ENCODE measurements around the gene RAB36. TPM values are rescaled to one million over a fixed set of nuclear protein-coding genes. Genes with fewer than 3 reads are reported as not detected.

Gene RAB36
- total and polyA plus RNA-seq, 3 experiments from 2014 or later, result 0.93 to 1.5 (median 1.5) TPM

DNA sequence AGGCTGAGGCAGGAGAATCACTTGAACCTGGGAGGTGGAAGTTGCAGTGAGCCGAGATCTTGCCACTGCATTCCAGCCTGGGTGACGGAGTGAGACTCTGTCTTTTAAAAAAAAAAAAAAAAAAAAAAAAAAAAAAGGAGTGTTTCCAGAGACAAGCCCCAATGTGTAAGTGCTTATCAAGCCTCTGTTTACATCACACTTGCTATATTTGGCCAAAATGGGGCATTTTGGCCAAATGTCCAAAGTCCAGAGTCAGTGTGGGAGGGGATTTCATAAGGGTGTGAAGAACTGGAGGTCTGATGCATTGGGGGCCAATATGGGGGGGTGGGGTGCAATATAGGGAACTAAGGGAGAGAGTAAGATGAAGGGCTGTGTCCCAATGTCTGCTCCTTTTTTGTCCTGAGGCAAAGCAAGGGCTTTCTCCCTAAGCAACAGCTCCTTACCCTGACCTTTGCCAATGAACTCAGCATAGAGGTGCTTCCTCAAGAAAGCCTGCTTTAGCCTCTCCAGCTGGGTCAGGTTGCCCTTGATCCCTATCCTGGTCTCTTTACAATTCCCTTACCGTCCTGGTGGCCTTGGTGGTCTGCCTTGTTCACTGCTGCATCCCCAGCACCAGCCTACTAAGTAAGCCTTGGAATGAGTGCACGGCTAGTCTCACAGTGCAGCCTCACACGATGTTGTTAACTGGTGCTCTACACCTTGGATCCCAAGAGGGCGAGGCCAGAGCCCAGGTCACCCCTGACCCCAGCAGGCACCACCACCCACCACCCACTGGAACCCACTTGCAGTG is 21.0 kb downstream of the RAB36 start:
- no peaks in the 10 kb centered on the region for H3K4me1 Mint-ChIP-seq
- peak overlapping the region in 1 of 8 donors; percentile 50 for H3K27ac Mint-ChIP-seq
- no peaks in the 10 kb centered on the region for H3K9me3 ChIP-seq (ENCODE audit: low read length)
- H3K4me3 ChIP-seq (ENCODE audit: low read length), result no peak overlapping the region
- H3K27me3 ChIP-seq (ENCODE audit: insufficient read depth, low read length, poor library complexity, severe bottlenecking), result peaks cover 8% of the 10 kb centered on the region
- no peaks in the 10 kb centered on the region for H3K27me3 Mint-ChIP-seq
- no peaks in the 10 kb centered on the region for H3K36me3 Mint-ChIP-seq
- H3K4me3 Mint-ChIP-seq, result no peak overlapping the region
- no peaks in the 10 kb centered on the region for H3K36me3 ChIP-seq (ENCODE audit: insufficient read depth, low read length)
- no peaks in the 10 kb centered on the region for H3K4me1 ChIP-seq (ENCODE audit: insufficient read depth, low read length)
- no peak overlapping the region for H3K27ac ChIP-seq (ENCODE audit: low read depth, low read length)
- POLR2A ChIA-PET, result no interaction called here
- peaks cover 0 to 2% (median 0%) of the 10 kb centered on the region in 5 donors for H3K9me3 Mint-ChIP-seq
- CTCF ChIA-PET, result interaction anchor here (1.4 kb wide), 1 partner anchor 12 kb away, joined by 4 read pairs; no protein-coding TSS in a partner anchor
- no peak for DNase-seq

DNA sequence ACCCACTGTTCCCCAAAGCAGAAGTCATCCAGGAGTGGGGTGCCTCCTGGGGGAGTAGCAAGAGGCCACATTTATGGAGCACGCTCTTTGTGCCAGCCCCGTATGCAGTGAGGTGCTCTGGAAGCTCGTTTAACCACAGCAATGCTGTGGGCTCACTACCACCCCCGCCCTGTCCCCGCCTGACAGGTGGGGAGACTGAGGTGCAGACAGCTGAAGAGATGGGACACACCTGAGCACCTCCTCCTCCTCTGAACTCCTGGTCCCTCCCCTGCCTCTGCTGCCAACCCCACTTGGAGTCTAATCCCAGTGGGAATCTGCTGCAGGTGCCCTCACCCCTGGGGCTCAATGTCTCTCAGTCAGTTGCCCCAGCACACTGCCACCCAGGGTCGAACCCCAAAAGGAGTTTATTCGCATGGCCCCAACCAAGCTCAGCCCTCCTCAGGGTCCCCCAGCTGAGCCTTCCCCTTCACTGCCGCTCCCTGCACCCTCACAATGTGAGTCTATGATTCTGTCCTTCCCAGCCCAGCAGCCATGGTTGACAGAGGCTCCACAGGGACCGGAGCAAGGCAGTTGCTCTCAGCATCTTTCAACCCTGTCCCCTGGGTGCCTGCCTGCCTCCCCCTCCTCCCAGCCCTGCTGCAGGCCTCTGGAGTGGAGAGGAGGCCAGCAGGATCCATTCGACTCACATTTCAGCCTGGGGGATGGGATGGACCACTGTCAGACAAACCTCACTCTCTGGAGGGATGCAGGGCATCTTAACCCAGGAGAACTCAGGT is 21.8 kb downstream of the RAB36 start:
- Mint-ChIP-seq H3K4me3 (no peak overlapping the region), H3K27ac (no peak overlapping the region), H3K9me3 (peaks cover 0 to 2% (median 0%) of the 10 kb centered on the region in 5 donors), H3K36me3 (no peaks in the 10 kb centered on the region), H3K27me3 (no peaks in the 10 kb centered on the region), H3K4me1 (no peaks in the 10 kb centered on the region)
- no peak for DNase-seq
- CTCF ChIA-PET, result interaction anchor here (0.8 to 1.4 kb wide), 2 partner anchors 11 to 210 kb away, joined by 3 to 4 read pairs; no protein-coding TSS in a partner anchor
- peaks cover 8% of the 10 kb centered on the region for H3K27me3 ChIP-seq (ENCODE audit: insufficient read depth, low read length, poor library complexity, severe bottlenecking)
- no peak overlapping the region for H3K27ac ChIP-seq (ENCODE audit: low read depth, low read length)
- H3K4me3 ChIP-seq (ENCODE audit: low read length), result no peak overlapping the region
- H3K36me3 ChIP-seq (ENCODE audit: insufficient read depth, low read length), result no peaks in the 10 kb centered on the region
- POLR2A ChIA-PET, result no interaction called here
- no peaks in the 10 kb centered on the region for H3K4me1 ChIP-seq (ENCODE audit: insufficient read depth, low read length)
- H3K9me3 ChIP-seq (ENCODE audit: low read length), result no peaks in the 10 kb centered on the region

DNA sequence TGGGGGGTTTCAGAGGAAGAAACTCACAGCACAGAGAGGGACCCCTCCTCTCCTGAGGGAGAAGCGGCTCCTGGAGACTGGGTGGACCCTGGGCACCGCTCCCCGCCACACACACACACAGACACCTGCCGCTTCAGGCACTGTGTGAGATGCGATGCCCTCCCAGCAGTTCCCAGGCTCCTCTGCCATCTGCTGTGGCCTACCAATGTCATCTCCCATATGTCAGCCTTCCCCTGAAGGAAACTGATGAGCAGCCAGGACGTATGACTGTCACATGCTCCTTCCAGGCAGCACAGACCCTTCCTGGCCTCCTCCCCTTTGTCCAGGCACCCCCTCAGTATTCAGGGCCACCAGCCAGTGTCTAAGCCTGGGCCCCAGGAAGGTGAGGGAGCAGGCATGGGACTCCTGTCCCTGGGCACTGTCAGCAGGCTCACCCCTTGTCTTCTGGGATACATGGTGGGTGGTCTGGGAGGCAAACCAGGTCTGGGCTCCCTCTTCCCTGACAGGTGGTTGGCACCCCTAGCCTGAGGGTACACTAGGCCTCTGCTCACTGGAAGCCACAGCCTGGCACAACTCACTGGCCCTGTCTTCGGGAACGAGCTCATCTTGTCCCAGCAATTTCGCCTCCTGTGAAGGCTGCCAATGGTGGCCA is 23.2 kb downstream of the RAB36 start:
- Histone ChIP-seq H3K27me3 (ENCODE audit: insufficient read depth, low read length, poor library complexity, severe bottlenecking) (peaks cover 8% of the 10 kb centered on the region), H3K4me3 (ENCODE audit: low read length) (no peak overlapping the region), H3K4me1 (ENCODE audit: insufficient read depth, low read length) (no peaks in the 10 kb centered on the region), H3K27ac (ENCODE audit: low read depth, low read length) (no peak overlapping the region), H3K36me3 (ENCODE audit: insufficient read depth, low read length) (no peaks in the 10 kb centered on the region), H3K9me3 (ENCODE audit: low read length) (no peaks in the 10 kb centered on the region)
- no peaks in the 10 kb centered on the region for H3K36me3 Mint-ChIP-seq
- H3K27ac Mint-ChIP-seq, result no peak overlapping the region
- H3K4me3 Mint-ChIP-seq, result no peak overlapping the region
- peaks cover 0 to 2% (median 0%) of the 10 kb centered on the region in 5 donors for H3K9me3 Mint-ChIP-seq
- POLR2A ChIA-PET, result no interaction called here
- no peak for DNase-seq
- no peaks in the 10 kb centered on the region for H3K27me3 Mint-ChIP-seq
- CTCF ChIA-PET, result interaction anchor here (0.8 to 2.2 kb wide), 3 partner anchors 10 to 211 kb away, joined by 3 to 7 read pairs (median 5); no protein-coding TSS in a partner anchor
- H3K4me1 Mint-ChIP-seq, result no peaks in the 10 kb centered on the region

DNA sequence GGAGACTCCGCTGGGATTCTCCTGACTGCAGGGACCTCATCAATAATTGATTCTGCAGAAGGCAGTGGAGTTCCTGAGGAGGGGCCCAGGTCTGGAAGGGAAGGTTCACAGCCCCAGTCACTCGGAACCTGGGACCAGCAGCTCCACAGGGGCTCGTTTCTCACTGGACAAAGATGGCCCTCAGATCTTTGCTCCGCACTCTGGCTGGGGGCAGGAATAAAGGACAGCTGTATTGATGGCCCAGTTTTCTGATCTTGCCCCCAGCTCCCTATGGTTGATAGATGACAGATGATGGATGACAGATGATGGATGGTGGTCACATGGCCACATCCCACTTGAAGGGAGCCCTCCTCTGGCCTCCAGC is 23.7 kb downstream of the RAB36 start:
- H3K4me1 Mint-ChIP-seq, result peaks cover 2 to 3% (median 3%) of the 10 kb centered on the region in 3 donors
- no peaks in the 10 kb centered on the region for H3K36me3 Mint-ChIP-seq
- ChIA-PET CTCF (interaction anchor here (1.8 to 2.2 kb wide), 2 partner anchors 9 to 113 kb away, joined by 5 to 7 read pairs; no protein-coding TSS in a partner anchor), POLR2A (no interaction called here)
- H3K9me3 Mint-ChIP-seq, result peaks cover 0 to 2% (median 0%) of the 10 kb centered on the region in 5 donors
- Histone ChIP-seq H3K9me3 (ENCODE audit: low read length) (no peaks in the 10 kb centered on the region), H3K27me3 (ENCODE audit: insufficient read depth, low read length, poor library complexity, severe bottlenecking) (peaks cover 8% of the 10 kb centered on the region), H3K4me3 (ENCODE audit: low read length) (no peak overlapping the region), H3K27ac (ENCODE audit: low read depth, low read length) (no peak overlapping the region), H3K4me1 (ENCODE audit: insufficient read depth, low read length) (no peaks in the 10 kb centered on the region), H3K36me3 (ENCODE audit: insufficient read depth, low read length) (no peaks in the 10 kb centered on the region)
- no peak for DNase-seq
- H3K27me3 Mint-ChIP-seq, result no peaks in the 10 kb centered on the region
- H3K4me3 Mint-ChIP-seq, result no peak overlapping the region
- peak overlapping the region in 2 of 8 donors; percentile 12 to 58 for H3K27ac Mint-ChIP-seq

DNA sequence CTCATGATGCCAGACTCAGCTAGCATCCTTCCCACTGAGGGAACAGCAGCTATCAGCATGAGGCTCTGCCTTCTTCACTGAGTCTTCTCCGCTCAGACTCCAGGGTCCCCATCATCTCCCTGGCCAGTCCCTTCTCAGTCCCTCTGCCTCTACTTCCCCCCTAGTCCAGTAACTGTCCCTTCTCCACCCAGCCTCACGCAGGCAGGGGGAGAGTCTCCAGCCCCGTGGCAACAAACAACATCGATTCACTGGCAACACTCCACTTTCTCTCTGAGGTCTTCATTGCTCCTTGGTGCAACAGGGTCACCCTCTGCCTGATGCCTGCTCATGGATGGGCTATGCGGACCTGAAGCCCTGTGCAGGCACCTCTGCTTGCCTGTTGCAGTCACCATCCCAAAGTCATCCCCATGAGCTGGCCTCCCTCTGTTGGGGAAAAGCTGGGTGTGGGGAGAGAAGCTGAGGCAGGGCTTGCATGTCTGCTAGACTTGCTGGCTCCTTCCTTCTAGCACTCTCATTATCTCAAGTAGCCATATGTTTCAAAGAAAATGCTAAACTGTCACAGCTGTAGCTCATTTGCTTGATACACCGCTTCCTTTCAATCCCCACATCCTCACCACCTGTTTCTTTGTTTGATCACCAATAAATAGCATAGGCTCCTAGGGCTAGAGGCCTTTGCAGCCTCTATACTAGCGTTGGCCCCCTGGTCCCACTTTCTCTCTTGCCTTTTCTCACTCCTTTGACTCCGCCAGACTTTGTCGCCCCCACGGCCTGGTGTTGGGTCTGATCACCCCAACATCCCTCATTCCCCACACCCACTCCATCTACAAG is 30.8 kb downstream of the RAB36 start:
- Mint-ChIP-seq H3K27ac (peak overlapping the region in 7 of 8 donors; percentile 58 to 93 (median 83)), H3K9me3 (peaks cover 0 to 8% (median 5%) of the 10 kb centered on the region in 5 donors), H3K27me3 (peaks cover 0 to 2% of the 10 kb centered on the region in 2 donors), H3K36me3 (peaks cover 0 to 4% (median 0%) of the 10 kb centered on the region in 3 donors), H3K4me1 (peaks cover 28 to 41% (median 34%) of the 10 kb centered on the region in 3 donors), H3K4me3 (peak overlapping the region in 4 of 7 donors; percentile 30 to 56 (median 49))
- peak overlapping the region; percentile 51 for H3K27ac ChIP-seq (ENCODE audit: low read depth, low read length)
- POLR2A ChIA-PET, result no interaction called here
- no peak for DNase-seq
- no peaks in the 10 kb centered on the region for H3K36me3 ChIP-seq (ENCODE audit: insufficient read depth, low read length)
- peaks cover 44% of the 10 kb centered on the region for H3K4me1 ChIP-seq (ENCODE audit: insufficient read depth, low read length)
- H3K27me3 ChIP-seq (ENCODE audit: insufficient read depth, low read length, poor library complexity, severe bottlenecking), result no peaks in the 10 kb centered on the region
- peaks cover 7% of the 10 kb centered on the region for H3K9me3 ChIP-seq (ENCODE audit: low read length)
- H3K4me3 ChIP-seq (ENCODE audit: low read length), result no peak overlapping the region
- CTCF ChIA-PET, result interaction anchor here (0.7 to 5.2 kb wide), 9 partner anchors 31 to 401 kb away, joined by 3 to 69 read pairs (median 7); partner anchors contain the start of gene RAB36

DNA sequence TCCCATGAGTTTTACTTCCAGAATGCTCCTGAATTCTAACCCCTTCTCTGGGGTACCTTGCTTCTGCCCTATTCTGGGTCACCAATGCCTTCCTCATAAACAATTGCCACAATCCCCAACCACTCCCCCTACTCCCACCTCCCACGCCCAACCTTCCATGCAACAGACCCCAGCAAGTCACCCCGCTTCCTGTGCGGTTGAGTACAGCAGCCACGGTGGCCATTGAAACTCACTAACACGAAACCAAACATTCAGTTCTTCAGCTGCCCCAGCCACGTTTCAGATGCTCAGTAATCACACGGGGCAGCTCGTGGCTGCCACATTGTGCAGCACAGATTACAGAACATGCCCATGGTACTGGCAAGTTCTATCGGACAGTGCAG is 31.4 kb downstream of the RAB36 start:
- peaks cover 7% of the 10 kb centered on the region for H3K9me3 ChIP-seq (ENCODE audit: low read length)
- ChIA-PET POLR2A (interaction anchor here (0.7 kb wide), 1 partner anchor 105 kb away, joined by 3 read pairs; no protein-coding TSS in a partner anchor), CTCF (interaction anchor here (0.8 to 5.2 kb wide), 10 partner anchors 12 to 216 kb away, joined by 3 to 69 read pairs (median 3); partner anchors contain the start of gene RAB36)
- no peaks in the 10 kb centered on the region for H3K36me3 ChIP-seq (ENCODE audit: insufficient read depth, low read length)
- Mint-ChIP-seq H3K9me3 (peaks cover 0 to 8% (median 5%) of the 10 kb centered on the region in 5 donors), H3K27ac (peak overlapping the region in 6 of 8 donors; percentile 43 to 93 (median 86)), H3K36me3 (peaks cover 0 to 4% (median 0%) of the 10 kb centered on the region in 3 donors), H3K4me3 (peak overlapping the region in 5 of 7 donors; percentile 29 to 61 (median 49)), H3K4me1 (peaks cover 28 to 43% (median 34%) of the 10 kb centered on the region in 3 donors), H3K27me3 (peaks cover 0 to 2% of the 10 kb centered on the region in 2 donors)
- DNase-seq, result no peak
- H3K27me3 ChIP-seq (ENCODE audit: insufficient read depth, low read length, poor library complexity, severe bottlenecking), result no peaks in the 10 kb centered on the region
- peak overlapping the region; percentile 7 for H3K4me3 ChIP-seq (ENCODE audit: low read length)
- no peak overlapping the region for H3K27ac ChIP-seq (ENCODE audit: low read depth, low read length)
- peaks cover 44% of the 10 kb centered on the region for H3K4me1 ChIP-seq (ENCODE audit: insufficient read depth, low read length)

DNA sequence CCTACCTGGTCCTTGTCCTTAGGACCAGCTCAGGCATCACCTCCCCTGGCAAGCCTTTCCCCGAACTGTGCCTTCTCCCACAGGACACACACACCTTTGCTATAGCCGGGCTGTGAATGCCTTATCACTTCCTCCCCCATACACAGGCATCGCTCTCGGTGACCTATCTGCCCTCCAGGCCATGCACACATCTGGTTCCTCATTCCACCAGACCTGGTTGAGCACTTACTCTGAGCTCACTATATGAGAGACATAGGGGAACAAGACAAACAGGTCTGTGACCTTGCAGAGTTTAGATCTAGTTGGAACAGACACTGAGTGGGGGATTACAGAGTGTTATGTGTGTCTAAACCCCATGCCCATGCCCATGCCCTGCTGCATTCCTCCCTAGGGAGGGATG is 31.9 kb downstream of the RAB36 start:
- peaks cover 7% of the 10 kb centered on the region for H3K9me3 ChIP-seq (ENCODE audit: low read length)
- Mint-ChIP-seq H3K9me3 (peaks cover 0 to 8% (median 5%) of the 10 kb centered on the region in 5 donors), H3K27me3 (peaks cover 0 to 2% of the 10 kb centered on the region in 2 donors), H3K36me3 (peaks cover 0 to 4% (median 4%) of the 10 kb centered on the region in 3 donors), H3K4me1 (peaks cover 32 to 48% (median 40%) of the 10 kb centered on the region in 3 donors), H3K4me3 (peak overlapping the region in 4 of 7 donors; percentile 7 to 49 (median 28)), H3K27ac (peak overlapping the region in 6 of 8 donors; percentile 3 to 77 (median 35))
- no peaks in the 10 kb centered on the region for H3K27me3 ChIP-seq (ENCODE audit: insufficient read depth, low read length, poor library complexity, severe bottlenecking)
- POLR2A ChIA-PET, result interaction anchor here (0.7 kb wide), 1 partner anchor 105 kb away, joined by 3 read pairs; no protein-coding TSS in a partner anchor
- H3K27ac ChIP-seq (ENCODE audit: low read depth, low read length), result peak overlapping the region; percentile 43
- H3K4me3 ChIP-seq (ENCODE audit: low read length), result peak overlapping the region; percentile 7
- H3K4me1 ChIP-seq (ENCODE audit: insufficient read depth, low read length), result peaks cover 49% of the 10 kb centered on the region
- CTCF ChIA-PET, result interaction anchor here (0.7 to 5.2 kb wide), 10 partner anchors 8 to 209 kb away, joined by 3 to 69 read pairs (median 4); partner anchors contain the start of gene RAB36
- peaks cover 3% of the 10 kb centered on the region for H3K36me3 ChIP-seq (ENCODE audit: insufficient read depth, low read length)
- DNase-seq, result no peak
